Ascending aorta (tissue), 2 donors: ENCODE measurements around the gene GALNT9. TPM values are rescaled to one million over a fixed set of nuclear protein-coding genes. Genes with fewer than 3 reads are reported as not detected.

Experiments used
- DNase-seq, 2 donors: peaks; one replicate each; pipeline ENCODE4 v3.0.0-alpha.2; 2019; ENCODE audit warnings: low spot score in 2 of 2
- H3K27ac ChIP-seq, 2 donors: fragments of 200-600 bp; sonication (generic); one replicate each; pipeline ENCODE4 v1.5.1; 2016 to 2017; ENCODE audit warnings: mild to moderate bottlenecking in 1 of 2
- H3K27me3 ChIP-seq: fragments of 200-600 bp; sonication (generic); one replicate; pipeline ENCODE4 v1.5.1; 2017
- H3K36me3 ChIP-seq, 2 donors: fragments of 200-600 bp; sonication (generic); one replicate each; pipeline ENCODE4 v1.5.1; 2016
- H3K4me1 ChIP-seq, 2 donors: fragments of 200-600 bp; sonication (generic); one replicate each; pipeline ENCODE4 v1.5.1; 2016 to 2017; ENCODE audit warnings: mild to moderate bottlenecking in 1 of 2
- H3K4me3 ChIP-seq, 2 donors: fragments of 200-600 bp; sonication (generic); one replicate each; pipeline ENCODE4 v1.5.1; 2016 to 2017; ENCODE audit warnings: mild to moderate bottlenecking in 1 of 2
- H3K9me3 ChIP-seq, 2 donors: fragments of 200-600 bp; sonication (generic); one replicate each; pipeline ENCODE4 v1.5.1; 2016
- CTCF ChIP-seq, 3 experiments: fragments of 200-600 bp in 2 of 3; fragments of 450-650 bp in 1 of 3; sonication (generic) in 2 of 3; IDR thresholded peaks; one replicate each; pipeline ENCODE4 v1.5.1; 2016 to 2019; ENCODE audit warnings: antibody characterized with exemption in 3 of 3, mild to moderate bottlenecking in 1 of 3, moderate library complexity in 1 of 3
- intact Hi-C: fragments of 100-400 bp; cut with DNase I; formaldehyde crosslinking; loops from one replicate; pipeline ENCODE4 v1.15.1; 2023
- total RNA-seq: library from RNA; depleted of rRNA; stranded (reverse); fragments of >200 nt; gene quantifications from one replicate; pipeline ENCODE4 v1.1.0, GENCODE V29; 2016

GALNT9 gene
- total RNA-seq, 1 donor from 2014 or later = not detected

DNA sequence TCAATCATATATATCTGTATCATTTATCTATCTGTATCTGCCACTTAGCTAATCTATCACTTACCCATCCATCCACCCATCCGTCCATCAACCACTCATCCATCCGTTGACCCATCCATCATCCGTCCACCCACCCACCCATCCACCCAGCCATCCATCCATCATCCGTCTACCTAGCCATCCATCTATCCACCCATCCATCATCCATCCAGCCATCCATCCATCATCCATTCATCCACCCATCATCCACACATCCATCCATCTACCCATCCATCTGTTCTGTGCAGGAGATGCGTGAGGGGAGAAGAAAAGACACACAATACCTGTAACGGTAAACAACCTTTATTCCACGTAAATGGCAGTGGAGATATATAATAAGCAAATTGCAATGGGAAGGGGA, 165.0 kb downstream of the GALNT9 start:
- TF ChIP-seq CTCF (IDR thresholded peaks at IDR 0.05) = no peak
- peaks cover 4 to 6% of the 10 kb centered on the region in 2 donors for H3K4me1 ChIP-seq
- H3K27me3 ChIP-seq = no peaks in the 10 kb centered on the region
- H3K9me3 ChIP-seq = no peaks in the 10 kb centered on the region
- H3K4me3 ChIP-seq = no peak overlapping the region
- DNase-seq = no peak
- no peaks in the 10 kb centered on the region for H3K36me3 ChIP-seq
- intact Hi-C loops = no loop called here
- no peak overlapping the region for H3K27ac ChIP-seq

DNA sequence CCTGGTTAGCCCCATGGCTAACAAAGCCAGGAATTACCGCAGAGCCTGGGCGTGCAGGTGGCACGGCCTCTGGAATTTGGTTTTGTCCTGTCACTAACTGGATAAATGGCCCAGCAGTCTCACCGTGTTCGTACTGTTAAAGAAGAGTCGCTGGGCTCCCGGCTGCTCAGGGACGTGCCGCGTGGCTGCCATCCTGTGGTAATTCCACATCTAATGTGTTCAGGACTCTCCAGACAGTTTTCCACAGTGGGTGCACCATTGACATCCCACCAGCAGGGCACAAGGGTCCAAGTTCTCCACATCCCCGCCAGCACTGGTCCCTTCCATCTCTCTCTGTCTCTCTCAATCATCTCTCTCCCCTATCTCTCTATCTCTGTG, 165.5 kb downstream of the GALNT9 start:
- intact Hi-C loops = no loop called here
- Histone ChIP-seq H3K4me3 (no peak overlapping the region), H3K9me3 (no peaks in the 10 kb centered on the region), H3K27me3 (no peaks in the 10 kb centered on the region), H3K36me3 (no peaks in the 10 kb centered on the region), H3K27ac (no peak overlapping the region), H3K4me1 (peaks cover 4 to 6% of the 10 kb centered on the region in 2 donors)
- TF ChIP-seq CTCF (IDR thresholded peaks at IDR 0.05) = no peak
- no peak for DNase-seq

- H3K36me3 ChIP-seq = peaks cover 0 to 2% of the 10 kb centered on the region in 2 donors
- no peak for TF ChIP-seq CTCF (IDR thresholded peaks at IDR 0.05)
- H3K9me3 ChIP-seq = no peaks in the 10 kb centered on the region
- no peaks in the 10 kb centered on the region for H3K27me3 ChIP-seq
- peaks cover 4 to 6% of the 10 kb centered on the region in 2 donors for H3K4me1 ChIP-seq
- H3K27ac ChIP-seq = no peak overlapping the region
- no peak for DNase-seq
- intact Hi-C loops = no loop called here
- H3K4me3 ChIP-seq = peak overlapping the region in 1 of 2 donors; percentile 46
Measured at GRCh38 chr12:132163041-132163910, 166.1 kb downstream of the GALNT9 start.

DNA sequence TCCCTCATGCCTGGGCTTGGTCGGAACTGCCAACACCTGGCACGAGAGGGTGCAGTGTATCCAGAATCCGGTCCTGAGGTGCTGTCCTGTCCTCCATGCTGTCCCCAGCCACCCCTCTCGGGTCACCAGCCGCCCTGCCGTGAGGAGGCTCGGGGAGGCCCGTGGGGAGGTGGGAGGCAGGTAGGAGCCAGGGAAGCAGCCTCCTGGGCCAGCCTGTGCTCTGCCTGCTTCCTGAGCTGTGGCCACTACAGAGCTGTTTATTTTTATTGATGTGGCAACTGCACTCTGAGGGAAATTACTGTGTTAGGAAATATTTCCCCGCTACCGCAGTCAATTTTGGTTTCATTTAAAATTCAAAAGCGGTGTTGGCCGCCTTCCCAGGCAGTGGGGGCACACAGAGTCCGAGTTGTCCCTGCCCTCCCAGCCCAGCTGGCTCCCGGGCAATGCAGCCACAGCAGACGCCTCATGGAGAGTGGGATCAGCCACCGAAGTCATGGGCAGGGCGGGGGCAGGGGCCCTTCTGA, 166.8 kb downstream of the GALNT9 start:
- Histone ChIP-seq H3K27me3 (no peaks in the 10 kb centered on the region), H3K36me3 (peaks cover 5 to 6% of the 10 kb centered on the region in 2 donors), H3K4me3 (peak overlapping the region in 1 of 2 donors; percentile 46), H3K4me1 (peaks cover 4 to 6% of the 10 kb centered on the region in 2 donors), H3K27ac (peak overlapping the region in 1 of 2 donors; percentile 46), H3K9me3 (no peaks in the 10 kb centered on the region)
- DNase-seq = no peak
- no peak for TF ChIP-seq CTCF (IDR thresholded peaks at IDR 0.05)
- intact Hi-C loops = no loop called here

DNA sequence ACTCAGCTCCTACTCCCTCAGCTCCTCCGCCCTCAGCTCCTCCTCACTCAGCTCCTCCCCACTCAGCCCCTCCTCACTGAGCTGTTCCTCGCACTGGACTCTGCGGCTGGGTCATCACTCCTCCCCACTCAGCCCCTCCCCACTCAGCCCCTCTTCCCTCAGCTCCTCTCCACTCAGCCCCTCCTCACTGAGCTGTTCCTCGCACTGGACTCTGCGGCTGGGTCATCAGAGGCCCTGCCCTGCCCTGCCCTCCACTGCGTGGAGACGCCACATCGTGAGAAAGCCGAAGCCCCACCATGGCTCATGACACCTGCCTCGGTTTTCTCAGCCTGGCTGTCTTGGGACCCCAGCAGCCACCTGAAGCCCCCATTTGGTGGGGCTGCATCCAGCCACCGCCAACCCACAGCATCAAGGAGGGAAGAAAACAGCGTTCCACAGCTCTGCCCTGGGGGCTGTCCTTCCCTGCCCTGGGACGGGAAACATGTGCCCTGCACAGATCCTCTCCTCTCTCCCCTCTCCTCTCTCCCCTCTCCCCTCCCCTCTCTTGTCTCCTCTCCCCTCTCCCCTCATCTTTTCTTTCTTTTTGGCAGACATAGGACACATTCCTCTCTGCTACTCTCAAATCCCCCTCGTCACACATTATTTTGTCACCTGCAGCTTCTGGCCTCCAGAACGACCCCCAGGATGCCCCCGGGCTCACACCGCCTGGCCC, 167.4 kb downstream of the GALNT9 start:
- intact Hi-C loops = no loop called here
- Histone ChIP-seq H3K36me3 (peaks cover 5 to 11% of the 10 kb centered on the region in 2 donors), H3K4me1 (peaks cover 4 to 6% of the 10 kb centered on the region in 2 donors), H3K27me3 (no peaks in the 10 kb centered on the region), H3K4me3 (peak overlapping the region in 1 of 2 donors; percentile 46), H3K27ac (peak overlapping the region in 1 of 2 donors; percentile 46), H3K9me3 (no peaks in the 10 kb centered on the region)
- no peak for TF ChIP-seq CTCF (IDR thresholded peaks at IDR 0.05)
- no peak for DNase-seq
